ENCODE data around the gene SH2D3C. TPM values are rescaled to one million over a fixed set of nuclear protein-coding genes. Genes with fewer than 3 reads are reported as not detected.

SH2D3C gene
- polyA plus RNA-seq, 2 of the 4 experiments (the other 2 are of a cell fraction): 0.06 TPM

GRCh38 chr9:127803507-127804352 lies 25.3 kb upstream of the SH2D3C start:
- 36% methylated on average over 16 of the region's 18 CpGs for WGBS (ENCODE audit: missing lambda C conversion rate)
- no peak for FAIRE-seq
- ATAC-seq: peak; percentile 31 to 44
- H3K27ac ChIP-seq: peak overlapping the region; percentile 93 to 96
- H3K4me1 ChIP-seq: peaks cover 33% of the 10 kb centered on the region
- peak overlapping the region; percentile 85 for H3K4me3 ChIP-seq
- TF ChIP-seq CEBPB (IDR thresholded peaks at IDR 0.05): no peak
- TF ChIP-seq HOXA7 (CRISPR knock-in tag; IDR thresholded peaks at IDR 0.05): 0 out of 2 replicates have a peak, but pooled peaks have one; percentile 46
- no peak for TF ChIP-seq ELK1 (IDR thresholded peaks at IDR 0.05; ENCODE audit: low read depth, low read length)
- ChIA-PET POLR2A (interaction anchor here (0.6 to 1.0 kb wide), 6 partner anchors 8 to 66 kb away, joined by 3 to 5 read pairs (median 4); partner anchors contain the start of gene CDK9), CTCF (interaction anchor here (1.2 to 8.5 kb wide), 7 partner anchors 8 to 117 kb away, joined by 3 to 63 read pairs (median 16); partner anchors contain the start of genes CDK9 and TOR2A)
- peak; percentile 63 to 64 for DNase-seq (ENCODE audit: low read depth in 1 of 2, low spot score in 1 of 2)
- no peaks in the 10 kb centered on the region for H3K9me3 ChIP-seq
- peak overlapping the region; percentile 100 for H3K4me2 ChIP-seq

- TF ChIP-seq PHF8 (IDR thresholded peaks at IDR 0.05; ENCODE audit: borderline replicate concordance, low read depth) (peak; percentile 88), TP53 (CRISPR knock-in tag; IDR thresholded peaks at IDR 0.05) (no peak), SMC3 (IDR thresholded peaks at IDR 0.05) (0 out of 3 replicates have a peak, but pooled peaks have one; percentile 20), USF2 (IDR thresholded peaks at IDR 0.05) (0 out of 2 replicates have a peak, but pooled peaks have one; percentile 26), ZSCAN20 (CRISPR knock-in tag; IDR thresholded peaks at IDR 0.05) (no peak), MAX (IDR thresholded peaks at IDR 0.05) (peak; percentile 96), POLR2A (IDR thresholded peaks at IDR 0.05; ENCODE audit: low read length) (peak; percentile 62), CTCF (IDR thresholded peaks at IDR 0.05) (0 out of 3 replicates have a peak, but pooled peaks have one; percentile 3), JUN (IDR thresholded peaks at IDR 0.05) (peak; percentile 60 to 95; a peak in 3 of 5 replicates), RAD21 (conservative IDR thresholded peaks at IDR 0.05 in 1 of 2, IDR thresholded peaks at IDR 0.05 in 1 of 2) (0 out of 5 replicates have a peak, but pooled peaks of 1 of the 2 experiments have one; percentile 12), HOXB13 (CRISPR knock-in tag; IDR thresholded peaks at IDR 0.05; ENCODE audit: low read depth) (no peak), RNF2 (IDR thresholded peaks at IDR 0.05; ENCODE audit: borderline replicate concordance, low read depth) (no peak), CHD2 (IDR thresholded peaks at IDR 0.05; ENCODE audit: low read length, partially characterized antibody) (no peak), EP300 (IDR thresholded peaks at IDR 0.05) (no peak), MYC (IDR thresholded peaks at IDR 0.05; ENCODE audit: borderline replicate concordance, low read length) (peak; percentile 96), FOSL2 (IDR thresholded peaks at IDR 0.05) (no peak), FOSL2 (CRISPR knock-in tag; IDR thresholded peaks at IDR 0.05) (peak; percentile 15; the same call in 1 of the 2 replicates), ATOH8 (CRISPR knock-in tag; IDR thresholded peaks at IDR 0.05; ENCODE audit: low read depth) (no peak), FOXS1 (CRISPR knock-in tag; IDR thresholded peaks at IDR 0.05) (no peak)
- TF ChIP-seq, protein P1, sequence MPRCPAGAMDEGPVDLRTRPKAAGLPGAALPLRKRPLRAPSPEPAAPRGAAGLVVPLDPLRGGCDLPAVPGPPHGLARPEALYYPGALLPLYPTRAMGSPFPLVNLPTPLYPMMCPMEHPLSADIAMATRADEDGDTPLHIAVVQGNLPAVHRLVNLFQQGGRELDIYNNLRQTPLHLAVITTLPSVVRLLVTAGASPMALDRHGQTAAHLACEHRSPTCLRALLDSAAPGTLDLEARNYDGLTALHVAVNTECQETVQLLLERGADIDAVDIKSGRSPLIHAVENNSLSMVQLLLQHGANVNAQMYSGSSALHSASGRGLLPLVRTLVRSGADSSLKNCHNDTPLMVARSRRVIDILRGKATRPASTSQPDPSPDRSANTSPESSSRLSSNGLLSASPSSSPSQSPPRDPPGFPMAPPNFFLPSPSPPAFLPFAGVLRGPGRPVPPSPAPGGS (IDR thresholded peaks at IDR 0.05): peak; percentile 81; the same call in 2 of the 3 replicates
- ChIA-PET POLR2A (interaction anchor here (0.6 to 1.0 kb wide), 8 partner anchors 9 to 67 kb away, joined by 3 to 6 read pairs (median 4); partner anchors contain the start of gene CDK9), CTCF (interaction anchor here (0.9 to 8.5 kb wide), 10 partner anchors 9 to 119 kb away, joined by 3 to 63 read pairs (median 13); partner anchors contain the start of genes CDK9 and TOR2A)
- Histone ChIP-seq H3K4me3 (peak within 1 kb of the TSS; percentile 85), H3K27ac (peak within 1 kb of the TSS; percentile 93 to 96), H3K4me2 (peak within 1 kb of the TSS; percentile 100), H3K9me3 (no peaks in the 10 kb centered on the region), H3K4me1 (peaks cover 38% of the 10 kb centered on the region)
- no peak for FAIRE-seq
- peak; percentile 91 to 95 for DNase-seq (ENCODE audit: low read depth in 1 of 2, low spot score in 1 of 2)
- peak; percentile 86 to 90 for ATAC-seq
- 0% methylated on average over 15 of the region's 83 CpGs for WGBS (ENCODE audit: missing lambda C conversion rate)
Observed at GRCh38 chr9:127802576-127803443, 24.3 kb upstream of the SH2D3C start, which contains the start of gene FPGS. Gene FPGS (plus strand): TSS chr9:127802882. CDS start chr9:127802925, 43 bp downstream.

Measured in A549 (cell line).